Peyer's patch (tissue), 4 donors: ENCODE data around the gene PLAC1. TPM values are rescaled to one million over a fixed set of nuclear protein-coding genes. Genes with fewer than 3 reads are reported as not detected.

Experiments
- DNase-seq, 3 donors: peaks; one replicate each; pipeline ENCODE4 v3.0.0-alpha.2; 2017 to 2019
- H3K27ac ChIP-seq, 4 donors: fragments of 200-600 bp; sonication (generic); one replicate each; pipeline ENCODE4 v1.5.1; 2016 to 2019
- H3K27me3 ChIP-seq, 2 donors: fragments of 200-600 bp; sonication (generic); one replicate each; pipeline ENCODE4 v1.5.1; 2019
- H3K36me3 ChIP-seq, 3 donors: fragments of 200-600 bp; sonication (generic); one replicate each; pipeline ENCODE4 v1.5.1; 2016 to 2019
- H3K4me1 ChIP-seq, 4 donors: fragments of 200-600 bp; sonication (generic); one replicate each; pipeline ENCODE4 v1.5.1; 2016 to 2019
- H3K4me3 ChIP-seq, 4 donors: fragments of 200-600 bp; sonication (generic); 1 replicate in 3 of 4; 2 replicates in 1 of 4; pipeline ENCODE4 v1.5.1; 2016 to 2019; ENCODE audit warnings: mild to moderate bottlenecking in 1 of 4
- H3K9me3 ChIP-seq, 4 donors: fragments of 200-600 bp; sonication (generic); one replicate each; pipeline ENCODE4 v1.5.1; 2016 to 2019; ENCODE audit warnings: mild to moderate bottlenecking in 1 of 4
- POLR2A ChIP-seq, 2 donors: fragments of 450-650 bp; IDR thresholded peaks; one replicate each; pipeline ENCODE4 v1.5.1; 2017; ENCODE audit warnings: antibody characterized with exemption in 2 of 2, mild to moderate bottlenecking in 2 of 2, moderate library complexity in 2 of 2
- total RNA-seq, 4 donors: library from RNA; depleted of rRNA; stranded (reverse); fragments of >200 nt; gene quantifications; one replicate each; pipeline ENCODE4 v1.1.0, GENCODE V29; 2016
- TF ChIP-seq, protein P1 (sequence below), 6 experiments: fragments of 450-650 bp in 4 of 6; fragments of 200-600 bp in 2 of 6; sonication (generic) in 1 of 6; IDR thresholded peaks; one replicate each; pipeline ENCODE4 v1.5.1; 2017 to 2019; ENCODE audit warnings: antibody characterized with exemption in 6 of 6, mild to moderate bottlenecking in 3 of 6, moderate library complexity in 1 of 6

Gene PLAC1
- total RNA-seq, 4 donors from 2014 or later, result not detected

DNA sequence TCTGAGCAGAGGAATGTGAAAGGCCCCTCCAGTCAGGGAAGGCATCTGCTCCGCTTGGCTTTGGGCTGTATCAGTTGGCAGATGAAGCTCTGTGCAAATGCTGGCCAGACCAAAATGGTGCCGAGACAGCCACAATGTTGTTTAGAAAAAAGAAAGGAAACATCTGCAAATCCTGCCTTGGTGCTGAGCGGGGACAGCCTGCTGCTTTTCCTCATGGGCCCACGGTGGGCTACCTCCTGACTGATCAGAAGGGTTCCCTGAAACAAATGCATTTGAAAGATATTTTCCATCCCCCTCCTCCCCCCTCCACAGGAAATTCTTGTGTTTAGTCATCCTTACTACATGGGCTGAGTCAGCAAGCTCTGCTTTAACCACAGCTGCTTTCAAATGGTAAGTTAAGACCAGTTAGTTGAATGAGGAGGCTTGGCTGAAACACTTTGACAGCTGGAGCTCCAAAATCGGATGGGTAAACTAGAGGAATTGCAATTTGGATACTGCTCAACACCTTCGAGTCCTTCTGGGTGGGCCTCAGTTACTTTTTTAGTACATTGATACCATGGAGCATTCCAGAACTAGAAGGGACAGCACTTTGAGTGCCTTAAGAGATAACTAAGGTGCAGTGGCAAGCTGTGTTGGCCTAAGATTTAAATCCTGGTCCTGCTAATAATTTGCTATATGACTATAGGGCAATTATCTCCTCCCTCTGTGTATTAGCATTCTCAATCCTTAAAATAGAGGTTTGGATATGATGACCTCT is 36.0 kb downstream of the PLAC1 start:
- no peaks in the 10 kb centered on the region for H3K27me3 ChIP-seq
- H3K36me3 ChIP-seq, result no peaks in the 10 kb centered on the region
- no peaks in the 10 kb centered on the region for H3K9me3 ChIP-seq
- no peak for DNase-seq
- no peaks in the 10 kb centered on the region for H3K4me1 ChIP-seq
- no peak for TF ChIP-seq POLR2A (IDR thresholded peaks at IDR 0.05)
- TF ChIP-seq, protein P1, sequence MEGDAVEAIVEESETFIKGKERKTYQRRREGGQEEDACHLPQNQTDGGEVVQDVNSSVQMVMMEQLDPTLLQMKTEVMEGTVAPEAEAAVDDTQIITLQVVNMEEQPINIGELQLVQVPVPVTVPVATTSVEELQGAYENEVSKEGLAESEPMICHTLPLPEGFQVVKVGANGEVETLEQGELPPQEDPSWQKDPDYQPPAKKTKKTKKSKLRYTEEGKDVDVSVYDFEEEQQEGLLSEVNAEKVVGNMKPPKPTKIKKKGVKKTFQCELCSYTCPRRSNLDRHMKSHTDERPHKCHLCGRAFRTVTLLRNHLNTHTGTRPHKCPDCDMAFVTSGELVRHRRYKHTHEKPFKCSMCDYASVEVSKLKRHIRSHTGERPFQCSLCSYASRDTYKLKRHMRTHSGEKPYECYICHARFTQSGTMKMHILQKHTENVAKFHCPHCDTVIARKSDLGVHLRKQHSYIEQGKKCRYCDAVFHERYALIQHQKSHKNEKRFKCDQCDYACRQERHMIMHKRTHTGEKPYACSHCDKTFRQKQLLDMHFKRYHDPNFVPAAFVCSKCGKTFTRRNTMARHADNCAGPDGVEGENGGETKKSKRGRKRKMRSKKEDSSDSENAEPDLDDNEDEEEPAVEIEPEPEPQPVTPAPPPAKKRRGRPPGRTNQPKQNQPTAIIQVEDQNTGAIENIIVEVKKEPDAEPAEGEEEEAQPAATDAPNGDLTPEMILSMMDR (IDR thresholded peaks at IDR 0.05), result no peak
- H3K27ac ChIP-seq, result no peak overlapping the region
- H3K4me3 ChIP-seq, result no peak overlapping the region

DNA sequence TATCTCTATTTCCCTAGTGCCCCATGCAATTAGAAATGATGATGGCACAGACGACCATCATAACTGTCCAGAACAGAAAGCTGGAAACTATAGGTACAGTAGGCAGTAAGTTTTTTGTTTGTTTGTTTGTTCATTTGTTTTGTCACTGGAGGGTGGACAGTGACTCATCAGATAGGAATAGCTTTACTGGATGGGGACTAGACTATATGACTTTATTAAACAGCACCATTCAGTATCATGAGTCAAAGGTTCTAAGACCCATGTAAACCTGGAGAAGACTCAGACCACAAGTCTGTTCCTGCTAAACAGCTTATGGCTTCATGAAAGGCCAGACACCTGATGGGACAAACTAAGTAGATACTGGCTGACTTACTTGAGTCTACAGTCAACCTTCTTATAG is 38.4 kb downstream of the PLAC1 start:
- no peak overlapping the region for H3K27ac ChIP-seq
- no peaks in the 10 kb centered on the region for H3K27me3 ChIP-seq
- DNase-seq, result no peak
- H3K36me3 ChIP-seq, result no peaks in the 10 kb centered on the region
- H3K9me3 ChIP-seq, result no peaks in the 10 kb centered on the region
- no peak for TF ChIP-seq POLR2A (IDR thresholded peaks at IDR 0.05)
- TF ChIP-seq, protein P1 (IDR thresholded peaks at IDR 0.05), result no peak
- no peaks in the 10 kb centered on the region for H3K4me1 ChIP-seq
- H3K4me3 ChIP-seq, result no peak overlapping the region

DNA sequence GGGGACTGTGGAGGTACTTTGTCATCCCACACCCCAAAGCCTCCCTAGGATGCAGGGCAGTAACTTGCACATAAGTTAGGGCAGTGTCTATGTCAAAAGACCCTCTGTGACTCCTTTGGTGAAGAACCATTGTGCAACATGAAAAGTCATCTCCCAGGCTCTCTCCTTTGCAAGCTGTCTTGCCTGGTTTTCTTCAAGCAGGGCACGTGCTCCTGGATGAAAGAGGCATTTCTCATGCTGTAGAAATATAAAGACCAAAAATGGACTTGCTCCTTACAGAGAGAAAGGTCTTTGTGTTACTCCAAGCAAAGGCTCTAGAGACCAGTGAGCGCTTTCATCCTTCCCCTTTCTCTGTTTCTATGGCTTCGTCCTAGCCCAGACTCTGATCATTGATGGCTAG is 44.9 kb downstream of the PLAC1 start:
- TF ChIP-seq, protein P1 (IDR thresholded peaks at IDR 0.05), result no peak
- TF ChIP-seq POLR2A (IDR thresholded peaks at IDR 0.05), result no peak
- H3K27ac ChIP-seq, result no peak overlapping the region
- no peak overlapping the region for H3K4me3 ChIP-seq
- no peaks in the 10 kb centered on the region for H3K27me3 ChIP-seq
- H3K4me1 ChIP-seq, result no peaks in the 10 kb centered on the region
- H3K9me3 ChIP-seq, result no peaks in the 10 kb centered on the region
- H3K36me3 ChIP-seq, result no peaks in the 10 kb centered on the region
- no peak for DNase-seq

DNA sequence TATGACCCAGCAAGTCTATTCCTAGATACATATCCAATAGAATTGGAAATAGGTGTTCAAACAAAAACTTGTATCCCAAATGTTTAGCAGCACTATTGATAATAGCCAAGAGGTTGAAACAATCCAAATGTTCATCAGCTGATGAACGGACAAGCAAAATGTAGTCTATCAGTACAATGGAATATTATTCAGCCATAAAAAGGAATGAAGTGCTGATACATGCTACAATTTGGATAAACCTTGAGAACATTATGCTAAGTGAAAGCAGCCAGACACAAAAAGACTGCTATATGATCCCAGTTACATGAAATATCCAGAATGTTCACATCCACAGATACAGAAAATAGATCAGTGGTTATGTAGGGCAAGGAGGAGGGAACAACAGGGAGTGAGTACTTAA is 50.1 kb downstream of the PLAC1 start:
- TF ChIP-seq, protein P1 (IDR thresholded peaks at IDR 0.05), result no peak
- TF ChIP-seq POLR2A (IDR thresholded peaks at IDR 0.05), result no peak
- Histone ChIP-seq H3K27me3 (no peaks in the 10 kb centered on the region), H3K36me3 (no peaks in the 10 kb centered on the region), H3K27ac (no peak overlapping the region), H3K4me3 (no peak overlapping the region), H3K9me3 (no peaks in the 10 kb centered on the region), H3K4me1 (no peaks in the 10 kb centered on the region)
- no peak for DNase-seq

DNA sequence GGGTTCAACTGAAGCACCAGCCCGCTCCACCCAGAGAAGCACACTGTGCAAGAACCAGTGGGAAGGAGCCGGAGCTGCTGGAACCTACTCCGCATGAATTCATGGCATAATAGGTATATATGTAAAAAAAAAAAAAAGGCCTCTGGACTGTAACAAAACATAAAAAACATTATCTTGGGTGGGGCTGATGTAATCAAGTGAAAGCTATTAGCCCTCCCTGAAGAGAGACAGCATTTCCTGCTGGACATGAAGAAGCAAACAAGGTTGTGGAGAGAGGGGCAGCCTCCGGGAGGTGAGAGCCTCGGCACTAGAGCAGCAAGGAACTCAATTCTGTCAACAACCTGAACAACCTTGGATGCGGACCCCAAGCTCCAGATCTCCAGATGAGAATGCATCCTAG is 50.7 kb downstream of the PLAC1 start:
- H3K27ac ChIP-seq, result no peak overlapping the region
- no peaks in the 10 kb centered on the region for H3K27me3 ChIP-seq
- no peaks in the 10 kb centered on the region for H3K36me3 ChIP-seq
- H3K4me3 ChIP-seq, result no peak overlapping the region
- TF ChIP-seq POLR2A (IDR thresholded peaks at IDR 0.05), result no peak
- TF ChIP-seq, protein P1 (IDR thresholded peaks at IDR 0.05), result no peak
- H3K4me1 ChIP-seq, result no peaks in the 10 kb centered on the region
- no peak for DNase-seq
- no peaks in the 10 kb centered on the region for H3K9me3 ChIP-seq
